Vagina (tissue), 2 donors: Measurements from ENCODE around the gene HAGH. TPM values are rescaled to one million over a fixed set of nuclear protein-coding genes. Genes with fewer than 3 reads are reported as not detected.

Source experiments
- DNase-seq, 2 donors: peaks; one replicate each; pipeline ENCODE4 v3.0.0-alpha.2; 2017; ENCODE audit errors: extremely low spot score in 2 of 2
- H3K27ac ChIP-seq: fragments of 200-600 bp; sonication (generic); one replicate; pipeline ENCODE4 v1.5.1; 2019
- H3K27me3 ChIP-seq: fragments of 200-600 bp; sonication (generic); one replicate; pipeline ENCODE4 v1.5.1; 2019
- H3K36me3 ChIP-seq, 2 donors: fragments of 200-600 bp; sonication (generic); one replicate each; pipeline ENCODE4 v1.5.1; 2017 to 2019
- H3K4me1 ChIP-seq: fragments of 200-600 bp; sonication (generic); one replicate; pipeline ENCODE4 v1.5.1; 2019
- H3K4me3 ChIP-seq, 2 donors: fragments of 200-600 bp; sonication (generic); 1 replicate in 1 of 2; 2 replicates in 1 of 2; pipeline ENCODE4 v1.5.1; 2016 to 2019
- H3K9me3 ChIP-seq: fragments of 200-600 bp; sonication (generic); one replicate; pipeline ENCODE4 v1.5.1; 2019
- CTCF ChIP-seq, 3 experiments: fragments of 450-650 bp in 2 of 3; fragments of 200-600 bp in 1 of 3; sonication (generic) in 1 of 3; IDR thresholded peaks; one replicate each; pipeline ENCODE4 v1.5.1; 2017 to 2019; ENCODE audit warnings: antibody characterized with exemption in 3 of 3, mild to moderate bottlenecking in 2 of 3, moderate library complexity in 2 of 3
- POLR2A ChIP-seq, 2 donors: fragments of 450-650 bp; IDR thresholded peaks; one replicate each; pipeline ENCODE4 v1.6.1; 2017; ENCODE audit warnings: antibody characterized with exemption in 2 of 2, mild to moderate bottlenecking in 2 of 2, moderate library complexity in 2 of 2
- POLR2AphosphoS5 ChIP-seq, 2 donors: sonication (generic); formaldehyde crosslinking; IDR thresholded peaks; one replicate each; pipeline ENCODE4 v1.9.0; 2017; ENCODE audit warnings: antibody characterized with exemption in 2 of 2, mild to moderate bottlenecking in 2 of 2, low read depth in 1 of 2; ENCODE audit not compliant: insufficient read depth in 1 of 2
- intact Hi-C: fragments of 100-400 bp; cut with DNase I; formaldehyde crosslinking; loops from one replicate; pipeline ENCODE4 v1.15.1; 2023
- total RNA-seq: library from RNA; depleted of rRNA; stranded (reverse); fragments of >200 nt; gene quantifications from one replicate; pipeline ENCODE4 v1.2.3, GENCODE V29; 2016

Gene HAGH
- total RNA-seq, 1 donor from 2014 or later = 71.5 TPM

GRCh38 chr16:1787056-1787321 is 39.6 kb downstream of the HAGH start:
- no peak for DNase-seq
- no peaks in the 10 kb centered on the region for H3K9me3 ChIP-seq
- no peaks in the 10 kb centered on the region for H3K27me3 ChIP-seq
- intact Hi-C loops = no loop called here
- peaks cover 0 to 27% of the 10 kb centered on the region in 2 donors for H3K36me3 ChIP-seq
- H3K27ac ChIP-seq = no peak overlapping the region
- no peak overlapping the region for H3K4me3 ChIP-seq
- TF ChIP-seq POLR2A (IDR thresholded peaks at IDR 0.05) (no peak), POLR2AphosphoS5 (IDR thresholded peaks at IDR 0.05; ENCODE audit: insufficient read depth in 1 of 2, low read depth in 1 of 2) (no peak), CTCF (IDR thresholded peaks at IDR 0.05) (no peak)
- peaks cover 36% of the 10 kb centered on the region for H3K4me1 ChIP-seq

- H3K9me3 ChIP-seq = no peaks in the 10 kb centered on the region
- H3K27ac ChIP-seq = no peak overlapping the region
- TF ChIP-seq CTCF (IDR thresholded peaks at IDR 0.05) (no peak), POLR2AphosphoS5 (IDR thresholded peaks at IDR 0.05; ENCODE audit: insufficient read depth in 1 of 2, low read depth in 1 of 2) (no peak), POLR2A (IDR thresholded peaks at IDR 0.05) (no peak)
- peaks cover 0 to 27% of the 10 kb centered on the region in 2 donors for H3K36me3 ChIP-seq
- H3K4me3 ChIP-seq = no peak overlapping the region
- H3K4me1 ChIP-seq = peaks cover 41% of the 10 kb centered on the region
- no peak for DNase-seq
- intact Hi-C loops = no loop called here
- H3K27me3 ChIP-seq = no peaks in the 10 kb centered on the region
These were observed 40.2 kb downstream of the HAGH start for GRCh38 chr16:1786242-1787055.

- intact Hi-C loops = no loop called here
- Histone ChIP-seq H3K36me3 (peaks cover 0 to 27% of the 10 kb centered on the region in 2 donors), H3K27me3 (no peaks in the 10 kb centered on the region), H3K9me3 (no peaks in the 10 kb centered on the region), H3K4me3 (no peak overlapping the region), H3K4me1 (peaks cover 48% of the 10 kb centered on the region), H3K27ac (no peak overlapping the region)
- TF ChIP-seq POLR2A (IDR thresholded peaks at IDR 0.05) (no peak), POLR2AphosphoS5 (IDR thresholded peaks at IDR 0.05; ENCODE audit: insufficient read depth in 1 of 2, low read depth in 1 of 2) (no peak), CTCF (IDR thresholded peaks at IDR 0.05) (no peak)
- DNase-seq = no peak
These were observed 40.8 kb downstream of the HAGH start for GRCh38 chr16:1785846-1786170.

- H3K27me3 ChIP-seq = no peaks in the 10 kb centered on the region
- TF ChIP-seq POLR2AphosphoS5 (IDR thresholded peaks at IDR 0.05; ENCODE audit: insufficient read depth in 1 of 2, low read depth in 1 of 2) (no peak), POLR2A (IDR thresholded peaks at IDR 0.05) (no peak), CTCF (IDR thresholded peaks at IDR 0.05) (no peak)
- intact Hi-C loops = no loop called here
- no peak overlapping the region for H3K4me3 ChIP-seq
- no peak overlapping the region for H3K27ac ChIP-seq
- DNase-seq = no peak
- H3K9me3 ChIP-seq = no peaks in the 10 kb centered on the region
- H3K36me3 ChIP-seq = peaks cover 0 to 29% of the 10 kb centered on the region in 2 donors
- peaks cover 54% of the 10 kb centered on the region for H3K4me1 ChIP-seq
These were observed 41.4 kb downstream of the HAGH start for GRCh38 chr16:1784977-1785845.
